Rectal smooth muscle tissue (tissue), 1 donor: ENCODE results near the gene CCL4.
"Not testable (repeated sequence)": the region's sequence is repeated elsewhere in the genome, so short reads cannot be mapped to it uniquely, and the experiment has no call there.

ENCODE experiments used
- H3K27ac ChIP-seq: one replicate; pipeline ENCODE4 v1.7.0; 2013; ENCODE audit warnings: low read depth, low read length, inconsistent platforms
- H3K27me3 ChIP-seq: one replicate; pipeline ENCODE4 v1.7.0; 2013; ENCODE audit warnings: low read length; ENCODE audit not compliant: control insufficient read depth, insufficient read depth
- H3K36me3 ChIP-seq: one replicate; pipeline ENCODE4 v1.7.0; 2013; ENCODE audit warnings: low read length; ENCODE audit not compliant: control insufficient read depth, insufficient read depth
- H3K4me1 ChIP-seq: one replicate; pipeline ENCODE4 v1.7.0; 2013; ENCODE audit warnings: low read length; ENCODE audit not compliant: control insufficient read depth, insufficient read depth
- H3K4me3 ChIP-seq: one replicate; pipeline ENCODE4 v1.7.0; 2013; ENCODE audit warnings: low read length
- H3K9ac ChIP-seq: one replicate; pipeline ENCODE4 v1.7.0; 2013; ENCODE audit warnings: low read length

Gene CCL4

GRCh38 chr17:36089888-36090836, 13.5 kb upstream of the CCL4 start, which contains the start of gene CCL3:
CCL3 (minus strand) TSS chr17:36090143; CDS start chr17:36090058, 85 bp downstream.
- Histone ChIP-seq H3K27me3 (no peaks in the 10 kb centered on the region), H3K4me1 (no peaks in the 10 kb centered on the region), H3K27ac (no peak within 1 kb of the TSS), H3K9ac (no peak within 1 kb of the TSS), H3K36me3 (no peaks in the 10 kb centered on the region), H3K4me3 (no peak within 1 kb of the TSS)

DNA sequence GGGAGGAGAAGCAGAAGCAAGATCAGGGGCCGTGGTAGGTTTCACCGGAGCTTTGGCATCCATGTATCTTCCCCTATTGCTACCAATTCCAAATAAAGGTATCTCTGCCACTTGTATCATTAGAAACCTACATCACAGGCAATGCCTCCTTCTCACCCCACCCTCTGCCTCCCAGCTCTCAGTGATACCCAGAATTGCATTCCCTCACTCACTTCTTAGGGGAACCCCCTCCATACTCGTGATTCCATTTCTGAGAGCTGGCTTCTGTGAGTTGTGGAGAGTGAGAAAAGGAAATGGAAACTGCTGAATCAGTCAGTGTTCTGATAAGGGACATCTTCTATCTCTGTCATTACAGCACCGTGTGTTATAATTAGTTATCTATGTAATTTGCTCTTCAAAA, 11.4 kb upstream of the CCL4 start:
- H3K27ac ChIP-seq = no peak overlapping the region

GRCh38 chr17:36092715-36093114, 10.9 kb upstream of the CCL4 start:
- not testable (repeated sequence) for H3K36me3 ChIP-seq, H3K27ac ChIP-seq

More for the DNA sequence above, 11.4 kb upstream of the CCL4 start:
- Histone ChIP-seq H3K9ac (no peak overlapping the region), H3K36me3 (no peaks in the 10 kb centered on the region), H3K27me3 (no peaks in the 10 kb centered on the region), H3K4me1 (no peaks in the 10 kb centered on the region), H3K4me3 (no peak overlapping the region)

GRCh38 chr17:36094232-36094631, 9.4 kb upstream of the CCL4 start:
- H3K27ac ChIP-seq = no peak overlapping the region
- H3K36me3 ChIP-seq = no peaks in the 10 kb centered on the region
- no peak overlapping the region for H3K4me3 ChIP-seq
- H3K9ac ChIP-seq = no peak overlapping the region
- H3K4me1 ChIP-seq = no peaks in the 10 kb centered on the region
- H3K27me3 ChIP-seq = no peaks in the 10 kb centered on the region

More at GRCh38 chr17:36092715-36093114, 10.9 kb upstream of the CCL4 start:
- not testable (repeated sequence) for H3K4me3 ChIP-seq, H3K9ac ChIP-seq, H3K4me1 ChIP-seq, H3K27me3 ChIP-seq

DNA sequence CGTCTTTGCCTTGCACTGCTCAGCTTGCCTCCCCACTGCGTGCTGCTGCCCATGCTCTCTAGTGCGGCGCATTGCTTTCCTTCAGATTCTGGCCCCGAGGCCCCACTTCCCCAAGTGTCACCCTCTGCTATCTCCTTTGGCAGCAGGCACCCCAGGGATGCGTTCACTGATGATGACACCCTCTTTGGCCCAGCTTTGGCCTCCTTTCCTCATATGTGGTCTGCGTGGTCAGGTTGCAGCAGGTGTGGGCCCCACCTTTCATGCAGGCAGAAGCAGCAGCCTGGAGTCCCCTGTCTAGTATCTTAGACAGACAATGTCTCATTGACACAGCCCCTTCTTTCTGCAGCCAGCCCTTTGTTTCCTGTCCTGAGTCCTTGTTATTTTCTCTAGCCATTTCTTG, 8.9 kb upstream of the CCL4 start:
- Histone ChIP-seq H3K27me3 (no peaks in the 10 kb centered on the region), H3K9ac (no peak overlapping the region), H3K4me1 (no peaks in the 10 kb centered on the region), H3K36me3 (no peaks in the 10 kb centered on the region), H3K4me3 (no peak overlapping the region), H3K27ac (no peak overlapping the region)

DNA sequence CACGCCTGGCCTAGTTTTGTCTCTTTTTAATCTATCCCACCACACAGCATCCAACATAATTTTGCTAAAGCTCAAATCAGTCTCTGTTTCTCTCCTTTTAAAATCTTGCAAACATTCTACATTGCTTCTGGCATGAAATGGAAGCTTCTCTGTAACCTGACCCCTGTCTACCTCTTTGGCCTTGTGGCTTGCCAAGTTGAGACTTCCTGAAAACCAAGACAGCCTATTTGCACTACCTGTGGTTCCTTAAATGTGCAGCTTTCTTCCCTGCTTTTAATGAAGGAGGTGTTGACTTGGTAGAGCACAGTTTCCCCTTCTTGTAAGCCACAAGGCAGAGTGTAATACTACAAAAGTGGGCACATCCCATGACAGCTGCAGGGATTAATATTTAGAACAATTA, 7.6 kb upstream of the CCL4 start:
- Histone ChIP-seq H3K27me3 (no peaks in the 10 kb centered on the region), H3K9ac (no peak overlapping the region), H3K4me1 (no peaks in the 10 kb centered on the region), H3K36me3 (no peaks in the 10 kb centered on the region), H3K27ac (no peak overlapping the region), H3K4me3 (no peak overlapping the region)

- not testable (repeated sequence) for H3K4me1 ChIP-seq, H3K4me3 ChIP-seq, H3K9ac ChIP-seq, H3K36me3 ChIP-seq, H3K27me3 ChIP-seq, H3K27ac ChIP-seq
These were observed 4.6 kb upstream of the CCL4 start for GRCh38 chr17:36099004-36099403.

DNA sequence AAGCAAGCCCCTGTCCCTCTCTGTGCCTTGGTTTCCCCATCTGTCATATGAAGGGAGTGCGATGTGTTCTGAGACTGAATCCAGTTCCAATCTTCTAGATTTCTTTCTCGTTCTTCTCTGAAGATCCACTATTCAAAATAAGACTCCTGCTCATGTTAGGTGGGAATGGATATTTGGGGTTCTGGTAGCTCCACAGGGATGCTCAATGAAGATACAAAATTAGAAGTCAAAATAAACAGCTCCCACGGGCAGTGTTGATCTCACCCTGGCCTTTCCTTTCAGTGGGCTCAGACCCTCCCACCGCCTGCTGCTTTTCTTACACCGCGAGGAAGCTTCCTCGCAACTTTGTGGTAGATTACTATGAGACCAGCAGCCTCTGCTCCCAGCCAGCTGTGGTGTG, 619 bp downstream of the CCL4 start:
- not testable (repeated sequence) for H3K27me3 ChIP-seq, H3K9ac ChIP-seq, H3K4me1 ChIP-seq, H3K36me3 ChIP-seq, H3K27ac ChIP-seq, H3K4me3 ChIP-seq

DNA sequence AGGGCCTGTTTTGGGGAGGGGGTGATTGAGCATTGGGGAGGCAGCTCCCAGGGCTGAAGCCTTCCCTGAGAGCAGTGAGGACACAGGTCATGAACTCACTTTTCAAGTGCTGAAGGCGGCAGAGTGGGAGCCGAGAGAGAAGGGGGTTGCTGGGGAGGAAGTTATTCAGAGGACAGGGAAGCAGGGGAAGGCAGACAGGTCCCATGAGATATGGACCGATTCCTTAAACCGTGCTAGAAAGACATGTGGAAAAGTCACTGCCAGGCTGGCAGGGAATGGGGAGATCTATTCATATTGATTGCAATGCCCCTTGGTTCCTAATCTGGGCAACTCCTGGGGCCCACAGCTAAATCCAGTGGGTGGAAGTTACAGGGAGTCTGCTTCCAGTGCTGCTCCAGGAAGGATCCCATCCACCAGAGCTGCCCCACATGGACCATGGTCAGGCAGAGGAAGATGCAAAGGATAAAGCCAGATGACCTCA, 1.1 kb downstream of the CCL4 start:
- Histone ChIP-seq H3K36me3 (no peaks in the 10 kb centered on the region), H3K4me1 (no peaks in the 10 kb centered on the region), H3K9ac (no peak overlapping the region), H3K27me3 (no peaks in the 10 kb centered on the region), H3K4me3 (no peak overlapping the region), H3K27ac (no peak overlapping the region)

DNA sequence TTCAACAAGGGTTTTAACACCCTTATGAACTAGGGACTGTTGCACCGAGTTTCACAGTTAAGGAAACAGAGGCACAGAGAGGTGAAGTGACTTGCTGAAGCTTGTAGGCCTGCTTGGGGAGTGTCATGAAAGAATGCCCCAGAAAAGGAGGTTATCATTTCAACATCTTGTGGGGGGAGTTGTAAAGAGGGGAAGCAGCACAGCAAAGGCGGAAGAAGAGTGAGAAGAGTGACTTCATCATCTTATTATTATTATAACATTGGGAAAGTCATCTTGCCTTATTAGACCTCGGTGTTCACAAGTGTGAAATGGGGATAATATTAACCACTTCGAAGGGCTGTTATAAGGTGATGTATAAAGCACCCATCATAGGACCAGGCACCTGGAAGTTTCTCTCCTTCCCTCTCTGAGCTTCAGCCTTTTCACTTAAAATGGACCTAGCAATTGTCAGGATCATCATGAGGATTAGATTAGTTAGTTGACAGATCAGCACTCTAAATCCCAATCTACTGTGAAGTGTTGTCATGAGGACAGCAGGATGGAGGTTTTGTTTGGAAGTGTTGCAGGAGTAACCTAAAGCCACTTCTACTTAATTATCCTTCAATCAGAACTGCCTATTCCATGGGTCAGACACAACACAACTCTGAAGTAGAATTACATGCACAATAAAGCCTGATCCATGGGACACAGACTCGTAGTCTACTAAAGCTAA, 2.3 kb downstream of the CCL4 start:
- Histone ChIP-seq H3K4me3 (no peak overlapping the region), H3K27ac (no peak overlapping the region), H3K36me3 (no peaks in the 10 kb centered on the region), H3K27me3 (no peaks in the 10 kb centered on the region), H3K4me1 (no peaks in the 10 kb centered on the region), H3K9ac (no peak overlapping the region)

GRCh38 chr17:36106493-36106835, 2.8 kb downstream of the CCL4 start:
- Histone ChIP-seq H3K36me3 (no peaks in the 10 kb centered on the region), H3K4me3 (no peak overlapping the region), H3K9ac (no peak overlapping the region), H3K27me3 (no peaks in the 10 kb centered on the region), H3K4me1 (no peaks in the 10 kb centered on the region), H3K27ac (no peak overlapping the region)

GRCh38 chr17:36107660-36108059, 4.0 kb downstream of the CCL4 start:
- no peaks in the 10 kb centered on the region for H3K36me3 ChIP-seq
- H3K9ac ChIP-seq = no peak overlapping the region
- no peak overlapping the region for H3K4me3 ChIP-seq
- H3K27me3 ChIP-seq = no peaks in the 10 kb centered on the region
- no peak overlapping the region for H3K27ac ChIP-seq
- H3K4me1 ChIP-seq = no peaks in the 10 kb centered on the region
